ENCODE measurements around the gene ZNF746.
"Not testable (repeated sequence)": the region's sequence is repeated elsewhere in the genome, so short reads cannot be mapped to it uniquely, and the experiment has no call there.

Gene ZNF746

GRCh38 chr7:149459540-149460452 lies 37.8 kb downstream of the ZNF746 start:
- DNase-seq = peak; percentile 31

GRCh38 chr7:149459201-149459539 lies 38.4 kb downstream of the ZNF746 start:
- peak; percentile 6 for DNase-seq

- DNase-seq = no peak
These were observed 39.4 kb downstream of the ZNF746 start for GRCh38 chr7:149458235-149458634.

GRCh38 chr7:149457766-149458165 lies 39.8 kb downstream of the ZNF746 start:
- no peak for DNase-seq

- no peak for DNase-seq
These were observed 40.8 kb downstream of the ZNF746 start for GRCh38 chr7:149456506-149457421.

- DNase-seq = no peak
These were observed 42.2 kb downstream of the ZNF746 start for GRCh38 chr7:149455175-149455950.

GRCh38 chr7:149454750-149455149 lies 42.9 kb downstream of the ZNF746 start:
- DNase-seq = no peak

- DNase-seq = no peak
These were observed 43.6 kb downstream of the ZNF746 start for GRCh38 chr7:149454006-149454405.

- DNase-seq = no peak
These were observed 46.8 kb downstream of the ZNF746 start for GRCh38 chr7:149450821-149451220.

- DNase-seq = no peak
These were observed 47.7 kb downstream of the ZNF746 start for GRCh38 chr7:149449897-149450296.

GRCh38 chr7:149448961-149449360 lies 48.6 kb downstream of the ZNF746 start:
- no peak for DNase-seq

GRCh38 chr7:149446026-149446425 lies 51.6 kb downstream of the ZNF746 start:
- not testable (repeated sequence) for DNase-seq

GRCh38 chr7:149444287-149444686 lies 53.3 kb downstream of the ZNF746 start:
- DNase-seq = no peak

- DNase-seq = no peak
These were observed 54.1 kb downstream of the ZNF746 start for GRCh38 chr7:149443523-149443922.

GRCh38 chr7:149442924-149443323 lies 54.7 kb downstream of the ZNF746 start:
- no peak for DNase-seq

- DNase-seq = no peak
These were observed 57.4 kb downstream of the ZNF746 start for GRCh38 chr7:149440222-149440621.

- no peak for DNase-seq
These were observed 61.3 kb downstream of the ZNF746 start for GRCh38 chr7:149436358-149436757.

- no peak for DNase-seq
These were observed 64.5 kb downstream of the ZNF746 start for GRCh38 chr7:149433124-149433523.

GRCh38 chr7:149432121-149432691 lies 65.4 kb downstream of the ZNF746 start:
- no peak for DNase-seq

- DNase-seq = no peak
These were observed 66.0 kb downstream of the ZNF746 start for GRCh38 chr7:149431486-149432120.

GRCh38 chr7:149430192-149430591 lies 67.4 kb downstream of the ZNF746 start:
- DNase-seq = no peak

- no peak for DNase-seq
These were observed 69.7 kb downstream of the ZNF746 start for GRCh38 chr7:149427893-149428292.

All from right kidney (tissue), 1 donor.